Measurements from ENCODE around the gene CCR2.
"Not testable (repeated sequence)": the region's sequence is repeated elsewhere in the genome, so short reads cannot be mapped to it uniquely, and the experiment has no call there.

The CCR2 gene

DNA sequence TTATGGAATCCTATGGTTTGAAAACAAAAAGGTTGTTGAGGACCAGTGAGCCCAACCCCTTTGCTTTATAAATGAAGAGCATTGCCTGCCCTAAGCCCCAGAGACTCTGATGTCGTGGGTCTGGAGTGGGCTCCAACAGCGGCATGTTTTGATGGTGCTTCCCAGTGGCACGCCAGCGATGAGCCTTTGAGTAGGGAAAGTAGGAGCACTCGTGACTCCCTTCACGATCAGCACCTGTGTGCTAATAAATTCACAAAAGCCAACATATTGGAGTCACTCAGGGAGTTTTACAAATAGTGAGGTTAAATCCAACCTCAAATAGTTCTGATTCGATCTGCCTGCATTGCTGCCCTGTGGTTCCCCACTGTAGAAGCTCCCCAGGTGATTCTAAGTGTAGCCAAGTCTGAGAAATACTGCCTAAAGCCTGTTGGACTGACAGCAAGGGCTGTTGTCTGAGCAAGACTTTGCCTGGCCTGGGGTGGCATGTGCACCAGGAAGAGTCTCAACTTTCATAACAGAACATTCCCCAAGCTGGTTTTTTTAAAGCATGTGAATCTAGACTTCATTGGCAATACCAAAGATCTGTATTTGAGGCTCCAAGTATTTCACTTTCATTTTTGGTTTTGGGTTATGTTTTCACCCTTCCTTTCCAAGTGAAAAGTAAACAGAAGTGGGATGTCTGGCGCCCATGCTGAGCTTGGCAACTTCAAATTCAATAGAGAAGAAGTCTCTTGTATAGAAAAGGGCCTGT is 26.7 kb downstream of the CCR2 start:
- DNase-seq (ENCODE audit: low read depth), result no peak

DNA sequence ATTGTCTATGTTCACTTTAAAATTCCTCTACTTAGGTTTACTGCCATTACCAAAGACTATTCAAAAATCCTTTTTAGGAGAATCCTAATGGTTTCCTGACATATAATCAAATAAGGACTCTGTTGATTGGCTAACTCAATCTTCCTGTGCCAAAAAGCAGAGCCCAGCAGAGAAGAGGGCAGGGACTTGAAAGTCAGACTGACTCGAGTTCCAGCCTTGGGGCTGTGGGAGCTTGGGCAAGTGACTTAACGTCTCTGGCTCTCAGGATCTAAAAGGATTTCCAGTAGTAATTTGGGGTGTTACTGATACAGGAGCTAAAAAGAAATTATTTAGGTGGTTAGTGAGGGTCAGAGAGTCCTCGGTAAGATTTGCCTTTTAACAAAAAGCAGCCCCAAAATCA is 27.7 kb downstream of the CCR2 start:
- DNase-seq (ENCODE audit: low read depth), result no peak

DNA sequence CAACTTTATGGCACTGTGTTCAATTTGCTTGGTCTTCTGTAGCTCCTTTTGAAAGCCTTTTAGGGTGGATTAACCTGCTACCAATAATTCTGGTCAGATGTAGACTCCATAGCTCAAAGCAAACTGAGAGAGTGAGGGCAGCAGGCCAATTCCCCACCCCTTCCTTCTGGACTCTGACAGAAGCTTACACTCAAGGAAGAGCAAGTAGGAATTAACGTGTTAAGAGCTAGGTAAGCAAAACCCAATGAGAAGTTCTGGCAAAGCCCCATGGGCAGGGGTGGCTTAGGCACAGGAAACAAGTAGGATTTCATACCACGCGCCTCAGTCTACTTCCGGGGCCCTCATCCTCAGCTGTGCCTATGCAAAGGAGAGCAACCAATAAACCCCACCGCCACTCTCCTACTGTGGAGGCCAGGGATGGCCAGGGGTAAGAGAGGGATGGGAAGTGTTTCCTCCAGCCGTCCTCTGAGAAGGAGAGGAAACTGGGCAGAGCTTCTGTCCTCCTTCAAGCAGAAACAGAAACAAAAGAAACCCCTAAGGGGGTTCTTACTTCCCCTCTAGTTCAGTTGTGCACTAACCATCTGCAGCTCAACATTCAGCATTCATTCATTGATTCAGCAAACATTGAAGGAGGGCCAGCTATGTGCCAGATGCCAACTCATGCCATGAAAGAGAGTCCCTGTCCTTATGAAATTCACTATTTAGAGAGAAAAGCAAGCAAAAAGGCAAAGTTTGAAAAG is 29.5 kb downstream of the CCR2 start:
- DNase-seq (ENCODE audit: low read depth), result no peak

DNA sequence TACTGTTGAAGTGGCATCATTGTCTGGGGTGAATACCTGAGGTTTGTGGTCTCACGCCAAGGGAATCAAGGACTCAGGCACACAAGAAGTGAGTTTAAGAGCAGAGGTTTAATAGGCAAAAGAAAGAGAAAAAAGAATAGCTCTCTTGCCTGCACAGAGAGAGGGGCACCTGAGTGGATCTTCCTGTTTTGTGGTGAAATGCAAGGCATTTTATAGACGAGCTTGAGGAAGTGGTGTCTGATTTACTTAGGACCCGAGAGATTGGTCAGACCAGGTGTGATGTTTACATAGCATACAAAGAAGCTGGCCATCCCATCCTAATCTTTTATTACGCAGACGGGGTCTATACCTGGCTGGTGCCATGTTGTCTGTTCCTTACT is 30.0 kb downstream of the CCR2 start:
- no peak for DNase-seq (ENCODE audit: low read depth)

- no peak for DNase-seq (ENCODE audit: low read depth)
These were observed 32.3 kb downstream of the CCR2 start for GRCh38 chr3:46386205-46386604.

GRCh38 chr3:46388847-46389246 is 34.9 kb downstream of the CCR2 start:
- not testable (repeated sequence) for DNase-seq (ENCODE audit: low read depth)

- DNase-seq (ENCODE audit: low read depth), result no peak
These were observed 35.4 kb downstream of the CCR2 start for GRCh38 chr3:46389306-46389705.

- DNase-seq (ENCODE audit: low read depth), result not testable (repeated sequence)
These were observed 37.6 kb downstream of the CCR2 start for GRCh38 chr3:46391526-46391925.

DNA sequence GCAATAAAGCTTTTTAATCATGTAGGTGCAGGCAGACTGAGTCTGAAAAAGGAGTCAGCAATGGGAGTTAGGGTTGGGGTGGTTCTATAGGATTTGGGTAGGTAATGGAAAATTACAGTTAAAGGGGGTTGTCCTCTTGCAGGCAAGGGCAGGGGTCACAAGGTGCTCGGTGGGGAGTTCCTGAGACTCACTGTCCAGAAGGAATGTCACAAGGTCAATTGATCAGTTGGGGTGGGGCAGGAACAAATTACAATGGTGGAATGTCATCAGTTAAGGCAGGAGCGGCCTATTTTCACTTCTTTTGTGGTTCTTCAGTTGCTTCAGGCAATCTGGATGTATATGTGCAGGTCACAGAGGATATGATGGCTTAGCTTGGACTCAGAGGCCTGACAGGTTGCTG is 39.1 kb downstream of the CCR2 start:
- DNase-seq (ENCODE audit: low read depth), result no peak

- DNase-seq (ENCODE audit: low read depth), result no peak
These were observed 39.9 kb downstream of the CCR2 start for GRCh38 chr3:46393554-46394434.

GRCh38 chr3:46395210-46395661 is 41.3 kb downstream of the CCR2 start:
- no peak for DNase-seq (ENCODE audit: low read depth)

GRCh38 chr3:46395766-46396530 is 42.0 kb downstream of the CCR2 start:
- no peak for DNase-seq (ENCODE audit: low read depth)

- DNase-seq (ENCODE audit: low read depth), result no peak
These were observed 43.2 kb downstream of the CCR2 start for GRCh38 chr3:46397111-46397510.

DNA sequence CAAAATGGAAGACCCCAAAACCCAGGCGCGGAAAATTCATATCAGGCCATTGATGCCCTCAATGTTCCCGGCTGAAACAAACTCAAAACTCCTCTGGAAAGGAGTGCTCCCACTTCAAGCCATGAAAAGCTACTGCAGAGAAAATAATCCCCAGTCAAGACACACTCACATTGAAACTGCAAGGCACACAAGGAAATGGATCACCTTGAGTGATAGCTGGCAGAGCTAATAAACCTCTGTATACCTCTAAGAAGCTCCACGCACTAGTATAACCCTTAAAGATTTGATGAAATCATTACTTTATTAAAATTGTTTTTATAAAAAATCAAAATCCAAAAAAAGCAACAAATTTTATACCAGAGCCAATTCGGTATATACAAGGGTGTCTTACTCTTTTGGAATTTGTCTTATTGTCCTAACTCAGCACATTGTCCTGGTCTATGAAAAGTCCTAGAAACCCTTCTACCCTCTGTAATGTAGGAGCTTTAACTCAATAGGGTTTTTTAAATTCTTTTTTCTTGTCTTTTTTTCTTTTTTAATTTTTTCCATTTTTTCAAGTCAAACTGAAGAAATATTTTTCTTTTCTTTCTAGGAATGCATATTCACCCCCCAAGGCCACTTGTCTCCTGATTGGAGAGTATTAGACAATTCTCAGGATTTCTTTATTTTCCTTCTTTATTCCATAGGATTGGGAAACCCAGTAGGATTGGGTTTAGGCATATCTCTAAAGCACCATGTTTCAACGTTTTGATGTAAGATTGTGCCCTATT is 44.5 kb downstream of the CCR2 start:
- no peak for DNase-seq (ENCODE audit: low read depth)

DNA sequence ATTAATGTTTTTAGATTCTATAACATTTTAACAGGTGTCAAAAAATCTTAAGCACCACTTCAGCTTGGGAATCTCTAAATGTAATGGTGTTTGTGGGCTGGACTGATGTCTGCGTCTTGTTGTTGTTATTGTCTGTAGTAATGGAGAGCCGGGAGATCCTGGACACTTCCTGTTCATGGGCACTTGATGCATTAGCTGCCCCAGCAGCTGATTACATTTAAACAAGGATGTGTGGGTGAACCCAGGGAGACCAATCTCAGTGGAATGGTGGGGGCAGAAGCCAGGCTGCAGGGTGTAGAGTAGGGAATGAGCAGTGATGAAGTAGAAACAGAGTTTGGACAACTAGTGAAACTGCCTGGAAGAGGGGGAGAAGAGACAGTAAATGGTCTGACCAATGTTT is 45.2 kb downstream of the CCR2 start:
- no peak for DNase-seq (ENCODE audit: low read depth)

DNA sequence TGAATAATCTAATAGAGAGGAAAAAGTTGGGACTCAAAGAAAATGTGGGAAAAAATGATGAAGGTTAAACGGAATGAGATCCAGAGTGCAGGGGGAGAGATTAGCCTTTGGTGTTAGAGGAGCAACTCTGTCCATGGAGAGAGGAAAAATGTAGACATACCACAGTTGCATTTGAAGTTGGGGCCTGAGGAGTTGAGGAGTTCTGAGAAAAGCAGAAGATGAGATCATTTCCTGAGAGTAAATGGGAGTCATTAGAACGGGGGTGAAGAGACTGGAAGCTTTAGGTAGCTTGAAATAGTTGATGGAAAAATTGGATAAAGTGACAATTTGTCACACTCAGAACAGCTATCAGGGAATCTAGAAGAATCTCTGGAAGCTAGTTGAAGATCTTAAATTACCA is 45.6 kb downstream of the CCR2 start:
- no peak for DNase-seq (ENCODE audit: low read depth)

DNA sequence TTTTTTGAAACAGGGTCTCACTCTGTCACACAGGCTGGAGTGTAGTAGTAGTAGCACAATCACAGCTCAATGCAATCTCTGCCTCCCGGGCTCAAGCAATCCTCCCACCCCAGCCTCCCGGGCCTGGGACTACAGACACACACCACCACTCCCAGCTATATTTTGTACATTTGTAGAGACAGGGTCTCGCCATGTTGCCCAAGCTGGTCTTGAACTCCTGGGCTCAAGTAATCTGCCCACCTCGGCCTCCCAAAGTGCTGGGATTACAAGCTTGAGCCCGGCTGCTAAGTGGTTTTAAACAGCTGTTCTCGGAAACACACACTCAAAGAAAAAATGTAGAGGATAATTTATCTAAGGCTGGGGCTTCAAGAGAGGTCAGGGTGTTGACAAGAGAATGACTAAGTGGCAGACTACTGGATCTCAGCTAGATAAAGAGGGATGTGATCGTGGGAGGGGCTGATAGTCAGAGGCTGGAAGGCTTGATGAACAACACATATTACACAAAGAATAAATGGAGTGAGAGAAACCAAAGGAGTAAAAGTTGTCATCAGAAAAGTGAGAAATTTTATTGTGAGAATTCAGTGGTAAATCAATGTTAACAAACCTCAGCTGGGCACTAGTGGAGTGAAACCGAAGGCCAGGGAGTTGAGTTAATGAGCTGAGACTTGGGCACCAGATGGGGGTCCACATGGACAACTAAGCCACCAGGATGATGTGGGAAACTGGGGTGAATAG is 46.3 kb downstream of the CCR2 start:
- no peak for DNase-seq (ENCODE audit: low read depth)

GRCh38 chr3:46400846-46401245 is 46.9 kb downstream of the CCR2 start:
- DNase-seq (ENCODE audit: low read depth), result no peak

DNA sequence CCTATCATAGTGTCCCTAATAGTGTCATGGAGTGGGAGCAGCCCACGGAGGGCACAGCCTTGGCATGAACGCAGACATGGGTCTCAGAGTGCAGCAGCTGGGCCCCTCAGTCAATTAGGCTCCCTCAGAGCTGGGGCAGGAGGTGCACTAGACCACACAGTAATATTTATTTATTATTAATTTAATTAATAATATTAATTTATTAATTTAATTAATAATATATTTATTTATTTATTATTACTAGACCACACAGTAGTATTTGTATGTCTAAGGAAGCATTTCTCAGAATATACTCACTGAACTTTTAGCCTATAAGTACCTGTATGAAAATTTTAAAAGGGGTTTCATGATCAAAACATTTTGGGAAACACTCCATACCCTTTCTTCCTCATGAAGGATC is 47.7 kb downstream of the CCR2 start:
- no peak for DNase-seq (ENCODE audit: low read depth)

GRCh38 chr3:46402902-46403301 is 49.0 kb downstream of the CCR2 start:
- DNase-seq (ENCODE audit: low read depth), result not testable (repeated sequence)
